ENCODE results near the gene SOCS7. TPM values are rescaled to one million over a fixed set of nuclear protein-coding genes. Genes with fewer than 3 reads are reported as not detected.
A peak's percentile ranks its signal among the peaks of the same experiment; 100 is the strongest.

SOCS7 gene
- total and polyA plus RNA-seq, 2 of the 4 experiments (the other 2 are of a cell fraction): 6.5 to 6.8 TPM

DNA sequence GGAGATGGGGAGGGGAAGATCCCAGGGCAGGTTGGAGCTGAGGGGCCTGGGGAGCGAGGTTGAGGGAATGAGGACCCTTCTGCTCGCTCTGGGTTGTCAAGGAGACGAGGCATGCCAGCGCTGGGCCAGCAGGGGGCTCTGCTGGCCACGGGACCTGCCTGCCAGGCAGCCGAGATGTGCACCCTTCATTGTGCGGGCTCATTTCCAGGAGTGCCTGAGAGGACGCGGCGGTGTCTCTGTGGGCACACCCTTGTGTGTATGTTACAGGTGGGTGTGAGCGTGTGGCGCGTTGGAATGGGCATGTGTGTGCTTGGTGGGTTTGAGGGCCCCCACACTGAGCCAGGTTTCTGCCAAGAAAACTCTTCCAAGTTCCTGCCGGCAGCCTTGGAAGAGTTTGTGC, 92.5 kb downstream of the SOCS7 start:
- no peak overlapping the region; the same call in 1 of the 2 replicates for H3K27ac ChIP-seq (ENCODE audit: insufficient read depth, low read length)
- CTCF ChIA-PET: interaction anchor here (0.9 kb wide), 1 partner anchor 21 kb away, joined by 3 read pairs; no protein-coding TSS in a partner anchor
- H4K8ac ChIP-seq (ENCODE audit: low read depth in 2 of 2, low read length in 2 of 2): no peak overlapping the region

More for the DNA sequence above, 92.5 kb downstream of the SOCS7 start:
- Histone ChIP-seq H3K4me3 (ENCODE audit: insufficient read depth, low read depth, low read length) (no peak overlapping the region), H2AK9ac (replicated peaks; ENCODE audit: low read depth, low read length, poor library complexity) (peak overlapping the region; percentile 89), H3K18ac (ENCODE audit: low read depth, low read length) (no peak overlapping the region), H2BK20ac (ENCODE audit: low read depth, low read length) (no peak overlapping the region; the same call in 1 of the 2 replicates), H2BK120ac (ENCODE audit: low read depth, low read length) (peak overlapping the region; percentile 59; the same call in 1 of the 2 replicates), H3K56ac (ENCODE audit: extremely low read depth, insufficient read depth, low read length) (no peak overlapping the region), H2BK15ac (ENCODE audit: low read depth, low read length) (no peak overlapping the region), H3K79me1 (ENCODE audit: low read depth in 1 of 2, low read length in 2 of 2) (peaks cover 31 to 87% of the 10 kb centered on the region in 2 experiments), H3K36me3 (ENCODE audit: control insufficient read depth, insufficient read depth, low read length) (peaks cover 3% of the 10 kb centered on the region; the same call in 1 of the 2 replicates), H4K5ac (ENCODE audit: low read depth, low read length) (no peak overlapping the region), H3K9me3 (ENCODE audit: control insufficient read depth, insufficient read depth, low read length) (no peaks in the 10 kb centered on the region), H2AFZ (replicated peaks; ENCODE audit: low read length, poor library complexity) (peak overlapping the region; percentile 85), H3K23ac (ENCODE audit: low read depth, low read length) (no peak overlapping the region), H4K91ac (ENCODE audit: insufficient read depth, low read depth, low read length) (peak overlapping the region; percentile 62), H3K9ac (ENCODE audit: low read depth, low read length) (no peak overlapping the region), H3K9me1 (ENCODE audit: insufficient read depth, low read length) (peaks cover 24% of the 10 kb centered on the region), H3K4ac (ENCODE audit: low read depth, low read length) (peak overlapping the region; percentile 50), H4K20me1 (ENCODE audit: insufficient read depth, low read length) (peaks cover 63% of the 10 kb centered on the region), H3K14ac (replicated peaks; ENCODE audit: low read depth, low read length) (no peak overlapping the region; the same call in 1 of the 2 replicates), H2AK5ac (ENCODE audit: low read depth, low read length) (peak overlapping the region; percentile 37; the same call in 1 of the 2 replicates), H3K27me3 (ENCODE audit: control insufficient read depth, insufficient read depth, low read length) (no peaks in the 10 kb centered on the region), H3K4me1 (ENCODE audit: control insufficient read depth, insufficient read depth, low read length) (peaks cover 29% of the 10 kb centered on the region), H2BK5ac (ENCODE audit: low read depth, low read length, poor library complexity, severe bottlenecking) (no peak overlapping the region), H3K4me2 (ENCODE audit: low read depth, low read length) (no peak overlapping the region)
- dilution Hi-C loops (cut with HindIII; ENCODE audit: low sequenced_read_pairs, unreplicated experiment) (no loop called here), intact Hi-C loops (cut with micrococcal nuclease) (loop anchor here (5.0 kb wide), 2 partner anchors 43 to 223 kb away; no protein-coding TSS in a partner anchor), in situ Hi-C loops (cut with MboI; ENCODE audit: low sequenced_read_pairs) (loop anchor here (5.0 kb wide), 1 partner anchor 38 kb away; no protein-coding TSS in a partner anchor)
- no TSS peak for BruUV-seq (replicated peaks)
- ATAC-seq (ENCODE audit: low read depth) (peak; percentile 88), DNase-seq (peak; percentile 63)
- no CpG with 5 or more reads among the region's 14 CpGs for WGBS, 2 experiments (ENCODE audit: extremely low coverage in 2 of 2, insufficient read length in 1 of 2)
- no peak for TF ChIP-seq CEBPB (IDR thresholded peaks at IDR 0.05; ENCODE audit: low read depth, low read length)
- TF ChIP-seq RCOR1 (IDR thresholded peaks at IDR 0.05; ENCODE audit: insufficient replicate concordance, low read length): no peak
- no peak for TF ChIP-seq RFX5 (IDR thresholded peaks at IDR 0.05; ENCODE audit: low read depth, low read length)
- no peak for TF ChIP-seq NFE2L2 (IDR thresholded peaks at IDR 0.05; ENCODE audit: low read depth, low read length)
- TF ChIP-seq, protein P1, sequence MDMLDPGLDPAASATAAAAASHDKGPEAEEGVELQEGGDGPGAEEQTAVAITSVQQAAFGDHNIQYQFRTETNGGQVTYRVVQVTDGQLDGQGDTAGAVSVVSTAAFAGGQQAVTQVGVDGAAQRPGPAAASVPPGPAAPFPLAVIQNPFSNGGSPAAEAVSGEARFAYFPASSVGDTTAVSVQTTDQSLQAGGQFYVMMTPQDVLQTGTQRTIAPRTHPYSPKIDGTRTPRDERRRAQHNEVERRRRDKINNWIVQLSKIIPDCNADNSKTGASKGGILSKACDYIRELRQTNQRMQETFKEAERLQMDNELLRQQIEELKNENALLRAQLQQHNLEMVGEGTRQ (IDR thresholded peaks at IDR 0.05; ENCODE audit: low read depth, low read length): peak; percentile 7; the same call in 1 of the 2 replicates
- TF ChIP-seq FOS (IDR thresholded peaks at IDR 0.05; ENCODE audit: low read depth, low read length): no peak
- TF ChIP-seq, protein P2, sequence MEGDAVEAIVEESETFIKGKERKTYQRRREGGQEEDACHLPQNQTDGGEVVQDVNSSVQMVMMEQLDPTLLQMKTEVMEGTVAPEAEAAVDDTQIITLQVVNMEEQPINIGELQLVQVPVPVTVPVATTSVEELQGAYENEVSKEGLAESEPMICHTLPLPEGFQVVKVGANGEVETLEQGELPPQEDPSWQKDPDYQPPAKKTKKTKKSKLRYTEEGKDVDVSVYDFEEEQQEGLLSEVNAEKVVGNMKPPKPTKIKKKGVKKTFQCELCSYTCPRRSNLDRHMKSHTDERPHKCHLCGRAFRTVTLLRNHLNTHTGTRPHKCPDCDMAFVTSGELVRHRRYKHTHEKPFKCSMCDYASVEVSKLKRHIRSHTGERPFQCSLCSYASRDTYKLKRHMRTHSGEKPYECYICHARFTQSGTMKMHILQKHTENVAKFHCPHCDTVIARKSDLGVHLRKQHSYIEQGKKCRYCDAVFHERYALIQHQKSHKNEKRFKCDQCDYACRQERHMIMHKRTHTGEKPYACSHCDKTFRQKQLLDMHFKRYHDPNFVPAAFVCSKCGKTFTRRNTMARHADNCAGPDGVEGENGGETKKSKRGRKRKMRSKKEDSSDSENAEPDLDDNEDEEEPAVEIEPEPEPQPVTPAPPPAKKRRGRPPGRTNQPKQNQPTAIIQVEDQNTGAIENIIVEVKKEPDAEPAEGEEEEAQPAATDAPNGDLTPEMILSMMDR (conservative IDR thresholded peaks at IDR 0.05; ENCODE audit: low read depth, low read length): peak; percentile 96
- peak; percentile 62; the same call in 1 of the 2 replicates for TF ChIP-seq MAZ (IDR thresholded peaks at IDR 0.05; ENCODE audit: borderline replicate concordance, low read depth, low read length)
- no peak for TF ChIP-seq MAFK (IDR thresholded peaks at IDR 0.05; ENCODE audit: low read depth, low read length)
- no peak for TF ChIP-seq BHLHE40 (IDR thresholded peaks at IDR 0.05; ENCODE audit: low read depth, low read length)
- TF ChIP-seq SMC3 (IDR thresholded peaks at IDR 0.05; ENCODE audit: low read depth, low read length): peak; percentile 98
- no peak for TF ChIP-seq CHD1 (IDR thresholded peaks at IDR 0.05; ENCODE audit: low read depth, low read length)
- TF ChIP-seq MXI1 (IDR thresholded peaks at IDR 0.05; ENCODE audit: borderline replicate concordance, low read depth, low read length): no peak
- peak; percentile 52; the same call in 1 of the 2 replicates for TF ChIP-seq POLR2A (IDR thresholded peaks at IDR 0.05; ENCODE audit: low read depth, low read length)
- TF ChIP-seq, protein P3, sequence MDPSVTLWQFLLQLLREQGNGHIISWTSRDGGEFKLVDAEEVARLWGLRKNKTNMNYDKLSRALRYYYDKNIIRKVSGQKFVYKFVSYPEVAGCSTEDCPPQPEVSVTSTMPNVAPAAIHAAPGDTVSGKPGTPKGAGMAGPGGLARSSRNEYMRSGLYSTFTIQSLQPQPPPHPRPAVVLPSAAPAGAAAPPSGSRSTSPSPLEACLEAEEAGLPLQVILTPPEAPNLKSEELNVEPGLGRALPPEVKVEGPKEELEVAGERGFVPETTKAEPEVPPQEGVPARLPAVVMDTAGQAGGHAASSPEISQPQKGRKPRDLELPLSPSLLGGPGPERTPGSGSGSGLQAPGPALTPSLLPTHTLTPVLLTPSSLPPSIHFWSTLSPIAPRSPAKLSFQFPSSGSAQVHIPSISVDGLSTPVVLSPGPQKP (IDR thresholded peaks at IDR 0.05; ENCODE audit: borderline replicate concordance, low read depth, low read length): no peak
- peak; percentile 98 for TF ChIP-seq RAD21 (IDR thresholded peaks at IDR 0.05; ENCODE audit: low read length)
- POLR2A ChIA-PET (ENCODE audit: unreplicated experiment): no interaction called here
